HUES6 (cell line): ENCODE measurements around the gene ZNF236.

Source experiments
- H3K27ac ChIP-seq: 2 replicates; pipeline ENCODE4 v1.7.0; 2013; ENCODE audit warnings: low read depth, mild to moderate bottlenecking, low read length, inconsistent platforms
- H3K27me3 ChIP-seq: 2 replicates; pipeline ENCODE4 v1.6.1; 2013; ENCODE audit warnings: low read length; ENCODE audit not compliant: control insufficient read depth, insufficient read depth
- H3K36me3 ChIP-seq: 2 replicates; pipeline ENCODE4 v1.6.1; 2013; ENCODE audit warnings: low read length; ENCODE audit not compliant: control insufficient read depth, insufficient read depth
- H3K4me1 ChIP-seq: 2 replicates; pipeline ENCODE4 v1.6.1; 2013; ENCODE audit warnings: low read length; ENCODE audit not compliant: control insufficient read depth, insufficient read depth
- H3K4me3 ChIP-seq: 2 replicates; pipeline ENCODE4 v1.5.1; 2013; ENCODE audit warnings: low read depth, low read length
- H3K9ac ChIP-seq: one replicate; pipeline ENCODE4 v1.6.1; 2013; ENCODE audit warnings: mild to moderate bottlenecking, low read length
- H3K9me3 ChIP-seq: 2 replicates; pipeline ENCODE4 v1.6.1; 2013; ENCODE audit warnings: low read depth, low read length; ENCODE audit not compliant: control insufficient read depth, insufficient read depth

ZNF236 gene

DNA sequence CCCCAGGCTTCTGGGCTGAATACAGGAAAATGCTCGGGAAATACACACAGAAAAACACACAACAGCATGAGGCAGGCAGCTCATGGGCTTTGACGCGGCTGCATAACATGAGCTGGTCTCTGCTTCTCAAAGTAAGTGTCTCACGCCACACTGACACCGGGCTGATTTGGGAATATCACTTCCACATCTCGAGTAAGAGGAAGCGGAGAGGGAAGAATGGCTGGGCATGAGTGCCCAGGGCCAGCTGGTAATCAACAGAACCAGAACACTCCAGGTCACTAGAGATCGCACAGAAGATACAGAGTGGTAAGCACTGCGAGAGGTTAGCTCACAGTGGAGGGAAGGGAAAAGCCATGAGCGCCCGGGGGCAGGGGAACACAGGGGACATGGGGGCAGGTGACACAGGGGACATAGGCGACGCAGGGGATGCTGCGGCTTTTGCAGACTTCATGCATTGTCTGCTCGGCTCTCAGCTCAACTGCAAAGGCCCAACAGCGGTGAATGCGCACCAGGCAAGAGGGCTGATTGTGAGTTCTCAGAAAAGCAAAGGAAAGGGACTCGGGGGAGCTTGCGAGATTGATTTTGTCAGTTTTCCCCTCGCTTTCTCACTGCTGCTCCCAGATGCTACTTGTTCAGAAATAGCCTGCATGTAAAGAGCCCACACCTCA lies 168.8 kb downstream of the ZNF236 start:
- H3K9ac ChIP-seq, result no peak overlapping the region
- H3K4me1 ChIP-seq, result peaks cover 14% of the 10 kb centered on the region; the same call in 1 of the 2 replicates
- no peaks in the 10 kb centered on the region for H3K27me3 ChIP-seq
- no peak overlapping the region for H3K4me3 ChIP-seq
- no peak overlapping the region for H3K27ac ChIP-seq
- no peaks in the 10 kb centered on the region for H3K36me3 ChIP-seq
- no peaks in the 10 kb centered on the region for H3K9me3 ChIP-seq

DNA sequence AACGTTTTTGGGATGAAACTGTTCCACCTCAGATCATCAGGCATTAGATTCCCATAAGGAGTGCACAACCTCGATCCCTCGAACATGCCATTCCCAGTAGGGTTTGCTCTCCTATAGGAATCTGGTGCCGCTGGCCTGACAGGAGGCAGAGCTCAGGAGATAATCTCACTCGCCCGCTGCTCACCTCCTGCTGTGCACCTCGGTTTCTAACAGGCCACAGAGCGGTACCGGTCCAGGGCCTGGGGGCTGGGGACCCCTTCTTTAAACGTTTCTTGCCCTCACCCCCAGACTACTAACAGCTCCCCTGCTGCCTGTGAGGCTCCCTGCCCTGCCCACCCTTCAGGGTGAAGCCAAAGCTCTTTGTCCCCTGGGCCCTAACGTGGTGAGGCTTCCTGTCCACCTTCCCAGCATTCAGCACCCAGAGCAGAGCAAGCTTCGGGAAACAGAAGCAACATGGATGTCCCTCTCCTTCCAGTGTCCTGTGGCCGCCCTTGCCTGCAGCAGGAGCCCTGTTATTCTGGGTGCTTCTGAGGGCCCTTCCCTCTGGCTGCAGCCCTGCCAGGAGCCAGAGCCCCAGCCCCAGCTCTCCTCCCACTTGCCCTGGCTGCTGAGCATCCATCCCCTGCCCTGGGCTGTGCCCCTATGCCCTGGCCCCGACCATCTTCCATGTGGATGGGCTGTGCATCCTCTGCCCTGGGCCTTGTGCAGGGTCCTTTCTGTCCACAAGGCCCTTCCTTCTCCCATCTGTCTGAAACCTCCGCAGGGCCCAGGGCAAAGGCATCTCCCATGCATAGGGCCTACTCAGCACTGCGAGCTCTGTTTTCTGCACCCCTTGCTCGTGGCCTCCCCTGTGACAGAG lies 170.1 kb downstream of the ZNF236 start:
- no peaks in the 10 kb centered on the region for H3K27me3 ChIP-seq
- peaks cover 14% of the 10 kb centered on the region; the same call in 1 of the 2 replicates for H3K4me1 ChIP-seq
- H3K36me3 ChIP-seq, result no peaks in the 10 kb centered on the region
- H3K4me3 ChIP-seq, result no peak overlapping the region
- no peaks in the 10 kb centered on the region for H3K9me3 ChIP-seq
- H3K9ac ChIP-seq, result no peak overlapping the region
- H3K27ac ChIP-seq, result no peak overlapping the region

DNA sequence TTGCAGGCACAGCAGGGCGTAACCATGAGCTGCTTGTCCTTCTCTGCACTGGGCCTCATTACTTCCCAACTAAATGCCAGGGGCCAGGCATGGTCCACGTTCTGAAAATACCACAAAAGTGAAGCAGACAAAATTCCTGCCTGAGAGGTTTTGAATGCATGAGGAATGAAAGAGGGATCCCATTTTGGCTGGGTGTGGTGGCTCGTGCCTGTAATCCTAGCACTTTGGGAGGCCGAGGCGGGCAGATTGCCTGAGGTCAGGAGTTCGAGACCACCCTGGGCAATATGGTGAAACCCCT lies 170.7 kb downstream of the ZNF236 start:
- Histone ChIP-seq H3K36me3 (no peaks in the 10 kb centered on the region), H3K27me3 (no peaks in the 10 kb centered on the region), H3K27ac (no peak overlapping the region), H3K9me3 (no peaks in the 10 kb centered on the region), H3K9ac (no peak overlapping the region), H3K4me3 (no peak overlapping the region), H3K4me1 (peaks cover 14% of the 10 kb centered on the region; the same call in 1 of the 2 replicates)

DNA sequence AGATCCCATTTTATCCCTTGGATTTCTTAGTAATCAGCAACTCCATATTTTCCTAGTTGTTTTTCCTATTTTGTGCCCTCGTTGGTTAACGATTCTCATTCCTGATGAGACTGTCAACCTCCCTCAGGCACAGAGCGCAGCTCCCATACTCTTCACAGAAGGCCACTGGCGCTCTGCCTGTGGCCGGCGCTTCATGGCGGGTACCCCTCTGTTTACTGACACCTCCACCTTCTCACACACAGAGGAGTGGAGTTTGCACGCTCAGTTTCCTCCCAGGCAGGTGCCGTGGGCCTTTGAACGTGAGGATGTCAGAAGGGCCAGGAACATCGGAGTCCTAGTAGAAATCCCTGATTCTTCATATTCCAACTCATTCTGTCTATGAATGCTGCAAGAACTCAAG lies 171.2 kb downstream of the ZNF236 start:
- H3K36me3 ChIP-seq, result no peaks in the 10 kb centered on the region
- no peak overlapping the region for H3K9ac ChIP-seq
- no peaks in the 10 kb centered on the region for H3K27me3 ChIP-seq
- no peak overlapping the region for H3K4me3 ChIP-seq
- peaks cover 14% of the 10 kb centered on the region; the same call in 1 of the 2 replicates for H3K4me1 ChIP-seq
- no peak overlapping the region for H3K27ac ChIP-seq
- no peaks in the 10 kb centered on the region for H3K9me3 ChIP-seq

DNA sequence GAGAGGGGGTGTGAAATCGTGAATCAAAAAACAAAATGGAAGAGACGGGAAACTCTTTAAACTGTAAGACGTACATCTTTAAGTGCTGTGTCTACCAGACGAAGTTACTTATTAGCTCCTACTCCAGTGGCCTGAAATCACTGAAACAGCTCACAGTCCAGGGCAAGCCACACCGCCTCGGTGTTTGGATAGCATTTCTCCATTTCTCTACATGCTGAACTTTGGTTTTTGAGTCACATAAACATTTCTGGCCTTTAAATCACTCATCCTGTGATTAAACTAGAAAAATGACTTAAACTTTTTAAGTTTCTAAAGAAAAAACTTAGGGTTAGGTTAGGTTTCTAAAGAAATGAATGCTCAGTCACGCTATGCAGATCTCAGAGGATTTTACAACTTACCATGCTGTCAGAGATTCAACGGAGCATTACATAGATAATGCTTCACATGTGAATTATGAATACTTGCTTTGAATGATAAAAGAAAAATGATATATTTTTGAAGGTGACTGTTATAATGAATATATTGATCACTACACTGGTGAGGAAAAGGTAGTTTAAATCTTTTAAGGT lies 171.8 kb downstream of the ZNF236 start:
- Histone ChIP-seq H3K27ac (no peak overlapping the region), H3K4me1 (peaks cover 14% of the 10 kb centered on the region; the same call in 1 of the 2 replicates), H3K27me3 (no peaks in the 10 kb centered on the region), H3K9ac (no peak overlapping the region), H3K36me3 (no peaks in the 10 kb centered on the region), H3K4me3 (no peak overlapping the region), H3K9me3 (no peaks in the 10 kb centered on the region)

DNA sequence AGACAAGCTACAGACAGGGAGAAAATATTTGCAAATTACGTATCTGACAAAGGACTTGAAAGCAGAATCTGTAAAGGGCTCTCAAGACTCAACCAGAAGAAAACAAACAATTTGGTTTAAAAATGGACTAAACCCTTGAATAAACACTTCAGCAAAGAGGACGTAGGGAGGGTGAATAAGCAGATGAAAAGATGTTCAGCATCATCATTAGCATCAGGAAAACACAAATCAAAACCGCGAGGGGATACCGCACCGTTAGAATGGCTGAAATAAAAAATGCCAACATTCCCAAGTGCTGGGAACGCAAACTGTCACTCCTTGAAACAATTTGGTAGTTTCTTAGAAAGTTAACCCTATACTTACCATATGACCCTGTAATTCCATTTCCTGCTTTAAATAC lies 173.5 kb downstream of the ZNF236 start:
- Histone ChIP-seq H3K36me3 (no peaks in the 10 kb centered on the region), H3K27me3 (no peaks in the 10 kb centered on the region), H3K4me1 (peaks cover 14% of the 10 kb centered on the region; the same call in 1 of the 2 replicates), H3K4me3 (no peak overlapping the region), H3K9ac (no peak overlapping the region), H3K9me3 (no peaks in the 10 kb centered on the region), H3K27ac (no peak overlapping the region)

DNA sequence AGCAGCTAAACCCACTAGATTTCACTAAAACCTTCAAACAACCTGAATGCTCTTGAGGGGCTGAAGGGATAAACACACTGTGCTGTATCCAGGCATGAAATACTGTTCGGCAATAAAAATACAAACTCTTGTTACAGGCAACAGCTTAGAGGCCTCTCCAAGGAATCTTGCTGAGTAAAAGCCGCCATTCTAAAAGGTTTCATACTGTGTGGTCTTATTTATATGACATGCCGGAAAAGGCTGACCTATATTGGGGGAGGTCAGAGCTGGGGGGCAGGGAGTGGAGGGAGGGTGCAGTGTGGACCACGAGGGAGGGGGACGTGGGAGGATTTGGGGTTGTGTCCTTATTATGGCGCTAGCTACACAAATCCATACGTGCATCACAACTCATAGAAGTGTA lies 174.1 kb downstream of the ZNF236 start:
- Histone ChIP-seq H3K36me3 (no peaks in the 10 kb centered on the region), H3K27ac (no peak overlapping the region), H3K9ac (no peak overlapping the region), H3K4me1 (peaks cover 14% of the 10 kb centered on the region; the same call in 1 of the 2 replicates), H3K4me3 (no peak overlapping the region), H3K9me3 (no peaks in the 10 kb centered on the region), H3K27me3 (no peaks in the 10 kb centered on the region)

DNA sequence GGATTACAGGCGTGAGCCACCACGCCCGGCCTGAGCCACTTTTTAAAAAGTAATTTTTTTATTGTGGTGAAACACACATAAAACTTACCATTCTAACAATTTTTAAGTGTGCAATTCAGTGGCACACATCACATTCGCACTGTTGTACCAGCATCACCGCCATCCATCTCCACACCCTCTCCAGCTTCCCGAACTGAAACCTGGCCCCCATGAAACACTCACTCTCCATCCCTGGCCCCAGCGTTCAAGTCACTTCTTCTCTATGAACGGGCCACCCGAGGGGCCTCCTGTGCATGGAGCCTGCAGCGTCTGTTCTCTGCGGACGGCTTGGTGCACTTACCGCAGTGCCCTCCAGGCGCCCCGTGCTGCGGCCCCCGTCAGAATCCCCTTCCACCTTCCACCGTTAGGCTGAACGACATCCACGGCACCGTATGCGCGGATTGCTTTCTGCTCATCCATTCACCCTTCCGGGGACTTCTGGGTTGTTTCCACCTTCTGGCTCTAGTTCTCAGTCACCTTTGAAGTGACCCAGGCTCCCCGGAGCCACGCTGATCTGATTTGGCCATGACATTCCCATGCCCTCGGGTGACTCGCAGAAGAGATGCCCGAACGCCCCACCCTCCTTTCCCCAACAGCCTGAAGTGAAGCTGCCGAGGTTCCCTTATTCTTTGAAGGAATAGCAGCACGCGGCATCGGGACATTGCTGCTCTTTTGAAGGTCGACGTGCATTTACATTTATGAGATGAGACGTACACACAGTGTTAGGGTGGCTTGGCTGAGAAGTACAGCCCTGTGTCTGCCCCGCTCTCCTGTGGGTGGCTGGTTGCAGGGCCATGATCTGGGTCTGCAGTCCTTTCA lies 175.8 kb downstream of the ZNF236 start:
- Histone ChIP-seq H3K27me3 (no peaks in the 10 kb centered on the region), H3K4me3 (no peak overlapping the region), H3K9me3 (no peaks in the 10 kb centered on the region), H3K36me3 (no peaks in the 10 kb centered on the region), H3K4me1 (peaks cover 5% of the 10 kb centered on the region; the same call in 1 of the 2 replicates), H3K27ac (no peak overlapping the region), H3K9ac (no peak overlapping the region)

DNA sequence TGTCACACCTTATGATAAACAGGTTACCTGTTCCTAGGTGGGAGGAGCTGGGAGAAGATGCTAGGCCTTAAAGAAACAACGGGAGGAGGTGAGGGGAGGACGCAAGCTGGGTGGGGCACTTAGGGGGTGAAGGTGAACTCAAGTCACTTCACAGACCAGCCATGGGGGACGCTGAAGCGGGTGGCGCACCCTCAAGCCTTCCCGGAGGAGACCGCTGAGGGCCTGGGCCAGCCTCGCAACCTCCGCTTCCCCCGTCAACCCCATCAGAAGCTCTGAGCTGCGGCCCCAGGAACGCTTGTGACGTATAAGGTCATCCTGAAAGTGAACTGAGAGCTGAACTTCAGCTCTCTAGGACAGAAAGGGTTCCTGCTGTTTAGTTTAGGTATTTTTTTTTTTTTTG lies 176.7 kb downstream of the ZNF236 start:
- peaks cover 5% of the 10 kb centered on the region; the same call in 1 of the 2 replicates for H3K4me1 ChIP-seq
- H3K9me3 ChIP-seq, result no peaks in the 10 kb centered on the region
- no peak overlapping the region for H3K9ac ChIP-seq
- H3K27ac ChIP-seq, result no peak overlapping the region
- H3K36me3 ChIP-seq, result no peaks in the 10 kb centered on the region
- no peaks in the 10 kb centered on the region for H3K27me3 ChIP-seq
- no peak overlapping the region for H3K4me3 ChIP-seq

DNA sequence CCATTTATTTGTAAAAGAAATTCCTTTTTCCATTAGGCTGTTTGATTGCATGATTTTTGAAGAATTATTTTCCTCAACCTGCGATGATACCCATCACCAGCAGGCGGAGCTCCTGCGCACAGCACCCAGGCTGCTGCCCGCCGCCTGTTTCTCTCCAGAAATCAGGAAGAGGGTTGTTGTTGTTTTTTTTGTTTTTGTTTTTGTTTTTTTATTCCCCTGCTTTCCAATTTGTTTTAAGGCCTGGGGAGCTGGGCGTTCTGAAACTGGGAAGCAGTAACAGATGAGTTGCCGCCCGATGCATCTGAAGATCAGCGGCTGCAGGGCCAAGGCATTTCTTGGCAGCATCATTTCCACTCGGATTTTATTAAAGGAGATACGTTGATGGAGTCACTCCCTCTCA lies 178.2 kb downstream of the ZNF236 start:
- no peaks in the 10 kb centered on the region for H3K9me3 ChIP-seq
- no peaks in the 10 kb centered on the region for H3K27me3 ChIP-seq
- no peak overlapping the region for H3K9ac ChIP-seq
- H3K4me1 ChIP-seq, result peaks cover 5% of the 10 kb centered on the region; the same call in 1 of the 2 replicates
- H3K4me3 ChIP-seq, result no peak overlapping the region
- H3K36me3 ChIP-seq, result no peaks in the 10 kb centered on the region
- no peak overlapping the region for H3K27ac ChIP-seq
